K562 (cell line): ENCODE measurements around the gene FOXP3. TPM values are rescaled to one million over a fixed set of nuclear protein-coding genes. Genes with fewer than 3 reads are reported as not detected.
A peak's percentile ranks its signal among the peaks of the same experiment; 100 is the strongest.

Experiments
- ATAC-seq: fragments of 200-7000 bp; cut with Tn5 transposase; 3 replicates; pipeline ENCODE4 v1.9.1; 2020; ENCODE audit warnings: moderate library complexity
- BruUV-seq: library from RNA; stranded (reverse); fragments of 400-500 nt; replicated peaks from 2 replicates; lab custom pipeline; 2021; lab: Mats Ljungman, UMichigan
- CTCF ChIA-PET: fragments of 300-600 bp; formaldehyde crosslinking; extraction: SDS; loops from one replicate; lab custom pipeline; 2021; ENCODE audit warnings: low intra/inter-chr PET ratio; lab: Yijun Ruan, JAX
- POLR2A ChIA-PET: fragments of 300-600, 350-650 bp; sonication (Branson Sonifier 250); formaldehyde crosslinking; extraction: SDS; loops from one replicate; lab custom pipeline; 2021; ENCODE audit warnings: antibody characterized with exemption, inconsistent platforms; lab: Yijun Ruan, JAX
- DNase-seq, 4 experiments: peaks; one replicate each; pipeline versions ENCODE4 v3.0.0 to v3.0.0-alpha.2; 2011 to 2018; ENCODE audit warnings: low spot score in 3 of 4, mixed read lengths in 3 of 4; ENCODE audit errors: extremely low read depth in 1 of 4
- FAIRE-seq: peaks from 2 replicates; lab custom pipeline; 2011; peaks lifted over from hg19 to GRCh38; lab: Jason Lieb, UNC
- H2AFZ ChIP-seq: 2 replicates; pipeline ENCODE4 v1.6.0; 2011; ENCODE audit warnings: low read depth, low read length, control low read depth, inconsistent platforms
- H3K27ac ChIP-seq: fragments of 200-600 bp; 3 replicates; pipeline ENCODE4 v1.8.0; 2011; ENCODE audit warnings: low read depth, mild to moderate bottlenecking, control low read depth, inconsistent platforms, low read length, moderate library complexity, mixed read lengths; ENCODE audit errors: extremely low read depth
- H3K27me3 ChIP-seq, 2 experiments: fragments of 300-600 bp in 1 of 2; 2 replicates in 1 of 2; 3 replicates in 1 of 2; pipeline versions ENCODE4 v1.6.0 to v1.8.0; 2011; ENCODE audit warnings: inconsistent platforms in 2 of 2, low read length in 2 of 2, mild to moderate bottlenecking in 1 of 2, mixed read lengths in 1 of 2, moderate library complexity in 1 of 2; ENCODE audit not compliant: control insufficient read depth in 2 of 2, insufficient read depth in 2 of 2
- H3K36me3 ChIP-seq: fragments of 300-600 bp; 3 replicates; pipeline ENCODE4 v1.8.0; 2011; ENCODE audit warnings: mild to moderate bottlenecking, low read length, inconsistent platforms; ENCODE audit not compliant: control insufficient read depth, insufficient read depth
- H3K4me1 ChIP-seq, 2 experiments: fragments of 200-600 bp in 1 of 2; replicated peaks in 1 of 2; 2 replicates in 1 of 2; 3 replicates in 1 of 2; pipeline versions ENCODE4 v1.5.1 to v1.8.0; 2011; ENCODE audit warnings: inconsistent platforms in 2 of 2, low read length in 2 of 2, mild to moderate bottlenecking in 1 of 2, mixed read lengths in 1 of 2, moderate library complexity in 1 of 2; ENCODE audit not compliant: control insufficient read depth in 2 of 2, insufficient read depth in 2 of 2
- H3K4me2 ChIP-seq: 2 replicates; pipeline ENCODE4 v1.6.1; 2011; ENCODE audit warnings: low read length, control low read depth, inconsistent platforms, mixed read lengths; ENCODE audit not compliant: insufficient read depth
- H3K4me3 ChIP-seq: fragments of 200-600 bp; sonication (generic), shearing (Covaris generic); 2 replicates; pipeline ENCODE4 v1.5.1; 2016; ENCODE audit warnings: control low read depth, inconsistent platforms
- H3K79me2 ChIP-seq: fragments of 200-600 bp; 3 replicates; pipeline ENCODE4 v1.8.0; 2011; ENCODE audit warnings: low read length, inconsistent platforms; ENCODE audit not compliant: control insufficient read depth, insufficient read depth
- H3K9ac ChIP-seq, 2 experiments: 2 replicates each; pipeline versions ENCODE4 v1.6.0 to v1.6.1; 2011; ENCODE audit warnings: low read depth in 2 of 2, low read length in 2 of 2, control low read depth in 1 of 2, inconsistent platforms in 1 of 2, mild to moderate bottlenecking in 1 of 2, mixed read lengths in 1 of 2; ENCODE audit not compliant: insufficient read depth in 1 of 2
- H3K9me1 ChIP-seq: one replicate; pipeline ENCODE4 v1.6.0; 2011; ENCODE audit warnings: inconsistent platforms, mild to moderate bottlenecking, low read length, moderate library complexity; ENCODE audit not compliant: control insufficient read depth, insufficient read depth
- H3K9me3 ChIP-seq: replicated peaks from 2 replicates; pipeline ENCODE4 v1.5.1; 2011; ENCODE audit warnings: low read depth, low read length, inconsistent platforms; ENCODE audit not compliant: control insufficient read depth, insufficient read depth
- H4K20me1 ChIP-seq: replicated peaks from 2 replicates; pipeline ENCODE4 v1.6.1; 2011; ENCODE audit warnings: low read length, inconsistent platforms, mixed read lengths; ENCODE audit not compliant: control insufficient read depth, insufficient read depth
- CBX2 ChIP-seq: fragments of 200-600 bp; sonication (generic); IDR thresholded peaks from one replicate; pipeline ENCODE4 v1.6.1; 2012; ENCODE audit warnings: mild to moderate bottlenecking, low read length, inconsistent platforms; ENCODE audit not compliant: insufficient read depth, poor library complexity, severe bottlenecking
- CEBPG ChIP-seq, 3 experiments: fragments of 200-800 bp in 1 of 3; sonication (Bioruptor generic) in 1 of 3; sonication (generic) in 1 of 3; formaldehyde crosslinking in 1 of 3; IDR thresholded peaks in 2 of 3; conservative IDR thresholded peaks in 1 of 3; 2 replicates each; pipeline versions ENCODE4 v1.6.1 to v1.8.0; 2016 to 2022; ENCODE audit warnings: missing compliant biosample characterization in 2 of 3, missing genetic modification characterization in 2 of 3, mild to moderate bottlenecking in 1 of 3, missing genetic modification reagents in 1 of 3
- CREB5 ChIP-seq: fragments of 250-450 bp; sonication (Bioruptor Pico); IDR thresholded peaks from 2 replicates; pipeline ENCODE4 v1.5.0; 2020; ENCODE audit warnings: mild to moderate bottlenecking
- ELF2 ChIP-seq: fragments of 250-450 bp; sonication (Bioruptor Pico); IDR thresholded peaks from 2 replicates; pipeline ENCODE4 v1.5.0; 2021; ENCODE audit warnings: mild to moderate bottlenecking
- FOS ChIP-seq: IDR thresholded peaks from 3 replicates; pipeline ENCODE4 v1.6.1; 2011; ENCODE audit not compliant: insufficient read length; ENCODE audit errors: extremely low read depth
- FOXJ3 ChIP-seq: sonication (generic); formaldehyde crosslinking; IDR thresholded peaks from 2 replicates; pipeline ENCODE4 v1.4.0; 2020; ENCODE audit warnings: mild to moderate bottlenecking, missing genetic modification reagents
- KDM1A ChIP-seq, 2 experiments: fragments of 450-650 bp; IDR thresholded peaks; 2 replicates each; pipeline ENCODE4 v1.6.1; 2016; ENCODE audit warnings: mild to moderate bottlenecking in 2 of 2
- KDM2B ChIP-seq: fragments of 250-450 bp; sonication (Bioruptor Pico); IDR thresholded peaks from 2 replicates; pipeline ENCODE4 v1.8.0; 2021; ENCODE audit warnings: mild to moderate bottlenecking, moderate library complexity
- MYBL2 ChIP-seq, 2 experiments: fragments of 450-650 bp in 1 of 2; sonication (generic) in 1 of 2; formaldehyde crosslinking in 1 of 2; IDR thresholded peaks; 2 replicates each; pipeline versions ENCODE4 v1.6.1 to v1.8.1; 2017 to 2022; ENCODE audit warnings: borderline replicate concordance in 1 of 2, inconsistent platforms in 1 of 2, low read depth in 1 of 2, mild to moderate bottlenecking in 1 of 2, missing genetic modification reagents in 1 of 2, moderate library complexity in 1 of 2
- NCOA2 ChIP-seq, 2 experiments: fragments of 450-650 bp; IDR thresholded peaks; 2 replicates each; pipeline ENCODE4 v1.6.1; 2018; ENCODE audit warnings: mild to moderate bottlenecking in 2 of 2, moderate library complexity in 1 of 2; ENCODE audit not compliant: partially characterized antibody in 2 of 2
- PCBP1 ChIP-seq: fragments of 200-400 bp; formaldehyde crosslinking; IDR thresholded peaks from 2 replicates; pipeline ENCODE4 v1.6.1; 2018; ENCODE audit warnings: mild to moderate bottlenecking, low read depth, low read length; ENCODE audit not compliant: poor library complexity, severe bottlenecking
- PHB ChIP-seq: fragments of 250-450 bp; sonication (Bioruptor Pico); IDR thresholded peaks from 2 replicates; pipeline ENCODE4 v1.5.0; 2021
- RBBP5 ChIP-seq: fragments of 200-600 bp; sonication (generic); IDR thresholded peaks from 2 replicates; pipeline ENCODE4 v1.6.1; 2012; ENCODE audit warnings: borderline replicate concordance, mild to moderate bottlenecking, low read length, control low read depth, inconsistent platforms; ENCODE audit not compliant: insufficient read depth, poor library complexity, severe bottlenecking
- RBM25 ChIP-seq: fragments of 200-400 bp; formaldehyde crosslinking; IDR thresholded peaks from 2 replicates; pipeline ENCODE4 v1.6.1; 2018; ENCODE audit warnings: low read length, low read depth, moderate library complexity; ENCODE audit not compliant: severe bottlenecking
- SIRT6 ChIP-seq: IDR thresholded peaks from one replicate; pipeline ENCODE4 v1.6.1; 2012; ENCODE audit warnings: low read depth, mild to moderate bottlenecking, control low read depth, inconsistent platforms, low read length, moderate library complexity
- TCF15 ChIP-seq: fragments of 250-450 bp; sonication (Bioruptor Pico); IDR thresholded peaks from 2 replicates; pipeline ENCODE4 v1.8.0; 2022; ENCODE audit warnings: moderate library complexity, mild to moderate bottlenecking, inconsistent platforms
- THRAP3 ChIP-seq: fragments of 450-650 bp; IDR thresholded peaks from 2 replicates; pipeline ENCODE4 v1.6.1; 2016; ENCODE audit warnings: mild to moderate bottlenecking, inconsistent platforms, borderline replicate concordance
- ZSCAN29 ChIP-seq: fragments of 450-650 bp; IDR thresholded peaks from 2 replicates; pipeline ENCODE4 v1.6.1; 2017
- WGBS: fragments of 100-300 bp; shearing (Covaris generic); methylation state at CpG from one replicate; pipeline ENCODE4 v1.1.6; 2016; ENCODE audit warnings: low coverage, mixed read lengths; ENCODE audit not compliant: insufficient coverage; ENCODE audit errors: missing lambda C conversion rate; 5-methylcytosine and 5-hydroxymethylcytosine counted together
- in situ Hi-C: fragments of 300-500 bp; cut with MboI; formaldehyde crosslinking; loops from 4 replicates; pipeline ENCODE4 v1.15.0; 2018; ENCODE audit warnings: inconsistent platforms, mixed read lengths
- intact Hi-C: fragments of 100-400 bp; cut with micrococcal nuclease; formaldehyde crosslinking; loops from 2 replicates; pipeline ENCODE4 v1.14.2; 2022
- polyA plus RNA-seq, 8 experiments: library from polyadenylated mRNA; depleted of rRNA in 4 of 8; stranded (reverse) in 5 of 8; unstranded in 3 of 8; fragments of >200 nt; fragmentation: Nextera tagmentation in 2 of 8; fragmentation: Illumina TruSeq in 1 of 8; extraction: Ambion mirVana in 2 of 8; extraction: Trizol in 1 of 8; gene quantifications; 2 replicates each; pipeline versions ENCODE4 v1.2.1 to v1.2.3, GENCODE V29; 2011 to 2014; ENCODE audit warnings: inconsistent platforms in 1 of 8, missing spikeins in 1 of 8
- total RNA-seq, 7 experiments: library from RNA; depleted of rRNA in 6 of 7; stranded (reverse); fragments of >200 nt in 6 of 7; fragmentation: Illumina TruSeq in 2 of 7; extraction: Trizol in 2 of 7; gene quantifications; 2 replicates each; pipeline versions ENCODE4 v1.2.1 to v1.2.3, GENCODE V29; 2011 to 2021; ENCODE audit warnings: low replicate concordance in 1 of 7

FOXP3 gene
- total and polyA plus RNA-seq, 9 of the 15 experiments (the other 6 are each of a cell fraction or from before 2014, with no cell fraction given) = 0.04 to 0.24 (median 0.07) TPM; not detected in 4

GRCh38 chrX:49276671-49277534, 12.4 kb upstream of the FOXP3 start (continued):
- TF ChIP-seq CREB5 (CRISPR knock-in tag) (no peak), SIRT6 (no peak)

GRCh38 chrX:49276207-49276606, 11.7 kb upstream of the FOXP3 start:
- intact Hi-C loops (no loop called here), in situ Hi-C loops (no loop called here)
- FAIRE-seq (no peak), ATAC-seq (no peak), DNase-seq (no peak)
- 40% methylated on average over 1 of the region's 1 CpG for WGBS
- Histone ChIP-seq H3K4me1 (peaks cover 14 to 23% of the 10 kb centered on the region in 2 experiments; a peak in 4 of 5 replicates), H3K9ac (no peak overlapping the region), H4K20me1 (no peaks in the 10 kb centered on the region), H2AFZ (no peak overlapping the region), H3K36me3 (0 out of 3 replicates have a peak, but pooled peaks cover 3% of the 10 kb centered on the region), H3K4me2 (no peak overlapping the region), H3K27me3 (no peaks in the 10 kb centered on the region), H3K79me2 (peaks cover 19% of the 10 kb centered on the region), H3K9me3 (no peaks in the 10 kb centered on the region), H3K4me3 (no peak overlapping the region), H3K27ac (no peak overlapping the region), H3K9me1 (no peaks in the 10 kb centered on the region)
- POLR2A ChIA-PET = interaction anchor here (0.5 kb wide), 1 partner anchor 43 kb away, joined by 4 read pairs; the partner anchor contains the start of gene CACNA1F
- no TSS peak for BruUV-seq
- CTCF ChIA-PET = no interaction called here
- TF ChIP-seq NCOA2 (IDR thresholded peaks at IDR 0.05; ENCODE audit: partially characterized antibody in 2 of 2) (no peak), RBM25 (peak; percentile 97), THRAP3 (no peak), MYBL2 (IDR thresholded peaks at IDR 0.05; ENCODE audit: low read depth) (no peak), MYBL2 (CRISPR knock-in tag; IDR thresholded peaks at IDR 0.05; ENCODE audit: borderline replicate concordance) (no peak), PCBP1 (no peak), TCF15 (CRISPR knock-in tag) (no peak), CBX2 (no peak), ELF2 (CRISPR knock-in tag) (no peak), PHB (CRISPR knock-in tag) (no peak), KDM2B (CRISPR knock-in tag) (no peak), KDM1A (IDR thresholded peaks at IDR 0.05) (0 out of 4 replicates have a peak, but pooled peaks have one; percentile 19 to 40), FOXJ3 (no peak), ZSCAN29 (no peak), RBBP5 (no peak), CEBPG (CRISPR knock-in tag; IDR thresholded peaks at IDR 0.05) (no peak), CEBPG (tag; conservative IDR thresholded peaks at IDR 0.05 in 1 of 2, IDR thresholded peaks at IDR 0.05 in 1 of 2) (no peak), FOS (no peak)
